ENCODE results near the gene WAPL.

Gene WAPL

DNA sequence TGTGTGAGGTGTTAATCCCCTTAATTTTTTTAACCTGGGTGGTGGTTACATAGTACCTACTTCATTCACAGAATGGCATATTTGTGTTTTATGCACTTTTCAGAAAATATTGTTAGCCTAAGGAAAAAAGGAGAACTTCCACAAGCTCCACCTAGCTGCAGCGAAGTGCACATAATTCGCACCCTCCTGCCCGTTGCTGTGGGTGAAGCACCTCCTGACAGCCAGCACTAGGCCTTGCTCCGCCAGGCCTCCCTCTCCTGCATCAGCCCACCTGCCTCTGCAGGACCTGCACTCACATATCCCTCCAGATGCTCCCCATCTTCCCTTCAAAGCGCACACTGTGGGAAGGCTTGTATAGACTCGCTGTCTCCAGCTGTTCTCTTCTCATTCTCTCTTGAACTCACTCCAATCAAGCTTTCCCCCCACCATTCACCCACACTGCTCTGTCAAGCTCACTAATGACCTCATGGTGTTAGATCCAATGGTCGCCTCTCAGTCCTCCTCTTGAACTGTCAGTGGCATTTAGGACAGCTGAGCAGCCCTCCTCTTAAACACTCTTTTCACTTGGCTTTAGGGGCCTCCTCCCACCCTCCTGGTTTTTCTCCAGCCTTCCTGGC, 134.3 kb downstream of the WAPL start:
- DNase-seq (ENCODE audit: low read depth), result no peak

DNA sequence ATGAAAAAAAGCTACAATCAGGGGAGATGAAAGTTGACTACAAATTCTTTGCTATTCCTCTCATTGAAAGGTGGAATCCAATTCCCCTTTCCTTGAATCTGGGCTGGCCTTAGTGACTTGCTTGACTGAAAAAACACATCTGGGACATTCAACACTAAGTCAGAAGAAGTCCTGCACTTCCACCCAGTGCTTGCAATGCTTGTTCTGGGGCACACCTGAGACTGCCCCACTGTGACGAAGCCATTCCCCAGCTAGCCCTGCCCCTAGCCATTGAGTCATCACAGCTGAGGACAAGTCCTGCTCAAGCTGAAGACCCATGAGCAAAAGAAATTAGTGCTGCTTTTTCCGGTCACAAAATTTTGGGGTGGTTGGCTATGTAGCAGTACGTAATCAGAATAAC, 135.8 kb downstream of the WAPL start:
- DNase-seq (ENCODE audit: low read depth), result no peak
